NT2/D1 (cell line): ENCODE data around the gene CENPH.
"Not testable (repeated sequence)": the region's sequence is repeated elsewhere in the genome, so short reads cannot be mapped to it uniquely, and the experiment has no call there.

Experiments used
- DNase-seq: peaks from one replicate; pipeline ENCODE4 v3.0.0-alpha.2; 2011; ENCODE audit warnings: low read depth, low spot score
- H3K27me3 ChIP-seq: 2 replicates; pipeline ENCODE4 v1.6.0; 2011; ENCODE audit warnings: mild to moderate bottlenecking; ENCODE audit not compliant: insufficient read length, insufficient read depth
- H3K36me3 ChIP-seq: 2 replicates; pipeline ENCODE4 v1.6.1; 2011; ENCODE audit warnings: mild to moderate bottlenecking, low read length, mixed read lengths; ENCODE audit not compliant: insufficient read depth, insufficient read length
- H3K4me1 ChIP-seq: 2 replicates; pipeline ENCODE4 v1.5.1; 2011; ENCODE audit not compliant: insufficient read depth, insufficient read length
- H3K4me3 ChIP-seq: 2 replicates; pipeline ENCODE4 v1.5.1; 2011; ENCODE audit warnings: low read depth; ENCODE audit not compliant: insufficient read length
- H3K9ac ChIP-seq: 2 replicates; pipeline ENCODE4 v1.6.0; 2011; ENCODE audit warnings: low read depth; ENCODE audit not compliant: insufficient read length
- H3K9me3 ChIP-seq: 2 replicates; pipeline ENCODE4 v1.5.1; 2011; ENCODE audit warnings: mild to moderate bottlenecking, low read length; ENCODE audit not compliant: insufficient read depth
- SUZ12 ChIP-seq: IDR thresholded peaks from 2 replicates; pipeline ENCODE4 v1.6.1; 2011; ENCODE audit not compliant: insufficient read length, insufficient read depth; ENCODE audit errors: extremely low read depth
- YY1 ChIP-seq: IDR thresholded peaks from 2 replicates; pipeline ENCODE4 v1.6.1; 2011; ENCODE audit not compliant: insufficient read length, insufficient read depth
- ZNF274 ChIP-seq: IDR thresholded peaks from 2 replicates; pipeline ENCODE4 v1.6.1; 2011; ENCODE audit warnings: mild to moderate bottlenecking, low read depth, low read length

CENPH gene

GRCh38 chr5:69238760-69239251 lies 49.4 kb downstream of the CENPH start:
- H3K9ac ChIP-seq = no peak overlapping the region
- TF ChIP-seq ZNF274 (no peak), YY1 (no peak), SUZ12 (no peak)
- no peak for DNase-seq
- H3K4me3 ChIP-seq = no peak overlapping the region
- H3K36me3 ChIP-seq = peaks cover 30% of the 10 kb centered on the region
- no peaks in the 10 kb centered on the region for H3K27me3 ChIP-seq
- H3K4me1 ChIP-seq = no peaks in the 10 kb centered on the region
- H3K9me3 ChIP-seq = no peaks in the 10 kb centered on the region

GRCh38 chr5:69242215-69242927 lies 53.0 kb downstream of the CENPH start:
- Histone ChIP-seq H3K4me3 (no peak overlapping the region), H3K27me3 (no peaks in the 10 kb centered on the region), H3K4me1 (no peaks in the 10 kb centered on the region), H3K9ac (no peak overlapping the region), H3K36me3 (peaks cover 22% of the 10 kb centered on the region), H3K9me3 (no peaks in the 10 kb centered on the region)
- TF ChIP-seq YY1 (no peak), SUZ12 (no peak), ZNF274 (no peak)
- DNase-seq = no peak

GRCh38 chr5:69245031-69245430 lies 55.6 kb downstream of the CENPH start:
- Histone ChIP-seq H3K4me1 (no peaks in the 10 kb centered on the region), H3K27me3 (no peaks in the 10 kb centered on the region), H3K4me3 (no peak overlapping the region), H3K9ac (no peak overlapping the region), H3K9me3 (no peaks in the 10 kb centered on the region), H3K36me3 (peaks cover 6% of the 10 kb centered on the region)
- TF ChIP-seq YY1 (no peak), ZNF274 (no peak), SUZ12 (no peak)
- DNase-seq = no peak

- TF ChIP-seq SUZ12 (no peak), ZNF274 (no peak), YY1 (no peak)
Observed at GRCh38 chr5:69248019-69248418, 58.6 kb downstream of the CENPH start.

GRCh38 chr5:69250593-69250992 lies 61.2 kb downstream of the CENPH start:
- Histone ChIP-seq H3K9ac (no peak overlapping the region), H3K27me3 (no peaks in the 10 kb centered on the region), H3K4me3 (no peak overlapping the region), H3K36me3 (peaks cover 14% of the 10 kb centered on the region), H3K4me1 (no peaks in the 10 kb centered on the region), H3K9me3 (no peaks in the 10 kb centered on the region)
- TF ChIP-seq ZNF274 (no peak), YY1 (no peak), SUZ12 (no peak)
- DNase-seq = no peak

More at GRCh38 chr5:69248019-69248418, 58.6 kb downstream of the CENPH start:
- H3K27me3 ChIP-seq = no peaks in the 10 kb centered on the region
- no peaks in the 10 kb centered on the region for H3K9me3 ChIP-seq
- no peak for DNase-seq
- no peaks in the 10 kb centered on the region for H3K4me1 ChIP-seq
- no peak overlapping the region for H3K9ac ChIP-seq
- no peak overlapping the region for H3K4me3 ChIP-seq
- H3K36me3 ChIP-seq = peaks cover 12% of the 10 kb centered on the region

- H3K36me3 ChIP-seq = peaks cover 20% of the 10 kb centered on the region
- no peaks in the 10 kb centered on the region for H3K27me3 ChIP-seq
- H3K9me3 ChIP-seq = no peaks in the 10 kb centered on the region
- TF ChIP-seq SUZ12 (no peak), ZNF274 (no peak), YY1 (no peak)
- H3K4me3 ChIP-seq = no peak overlapping the region
- no peak for DNase-seq
- H3K9ac ChIP-seq = no peak overlapping the region
- H3K4me1 ChIP-seq = no peaks in the 10 kb centered on the region
Observed at GRCh38 chr5:69252437-69252836, 63.1 kb downstream of the CENPH start.

GRCh38 chr5:69255940-69256339 lies 66.6 kb downstream of the CENPH start:
- H3K4me3 ChIP-seq, H3K9me3 ChIP-seq, DNase-seq, H3K27me3 ChIP-seq, H3K9ac ChIP-seq, H3K4me1 ChIP-seq: not testable (repeated sequence)
- H3K36me3 ChIP-seq = peaks cover 42% of the 10 kb centered on the region

- H3K4me1 ChIP-seq = no peaks in the 10 kb centered on the region
- H3K9ac ChIP-seq = no peak overlapping the region
- H3K36me3 ChIP-seq = peaks cover 51% of the 10 kb centered on the region
- TF ChIP-seq YY1 (no peak), SUZ12 (no peak), ZNF274 (no peak)
- DNase-seq = no peak
- no peak overlapping the region for H3K4me3 ChIP-seq
- H3K27me3 ChIP-seq = no peaks in the 10 kb centered on the region
- no peaks in the 10 kb centered on the region for H3K9me3 ChIP-seq
Observed at GRCh38 chr5:69257577-69257976, 68.2 kb downstream of the CENPH start.
